Transverse colon (tissue), 4 donors: Measurements from ENCODE around the gene TPK1. TPM values are rescaled to one million over a fixed set of nuclear protein-coding genes. Genes with fewer than 3 reads are reported as not detected.

Source experiments
- DNase-seq: peaks from one replicate; pipeline ENCODE4 v3.0.0-alpha.2; 2019
- H3K27ac ChIP-seq, 4 donors: fragments of 200-600 bp; sonication (generic); 2 replicates each; pipeline ENCODE4 v1.5.1; 2016 to 2018; ENCODE audit warnings: inconsistent platforms in 4 of 4
- H3K27me3 ChIP-seq: fragments of 200-600 bp; sonication (generic); 2 replicates; pipeline ENCODE4 v1.5.1; 2017; ENCODE audit warnings: inconsistent platforms
- H3K36me3 ChIP-seq, 4 donors: fragments of 200-600 bp; sonication (generic); 2 replicates each; pipeline ENCODE4 v1.5.1; 2017 to 2019; ENCODE audit warnings: inconsistent platforms in 4 of 4
- H3K4me1 ChIP-seq, 4 donors: fragments of 200-600 bp; sonication (generic); 2 replicates each; pipeline ENCODE4 v1.5.1; 2017 to 2020; ENCODE audit warnings: inconsistent platforms in 4 of 4
- H3K4me3 ChIP-seq, 4 donors: fragments of 200-600 bp; sonication (generic); 1 replicate in 1 of 4; 2 replicates in 3 of 4; pipeline versions ENCODE4 v1.5.1 to v1.6.1; 2017 to 2019; ENCODE audit warnings: inconsistent platforms in 4 of 4
- H3K9me3 ChIP-seq, 2 donors: fragments of 200-600 bp; sonication (generic); 2 replicates each; pipeline ENCODE4 v1.5.1; 2017 to 2019; ENCODE audit warnings: inconsistent platforms in 2 of 2
- CTCF ChIP-seq, 5 experiments: fragments of 200-600 bp in 3 of 5; fragments of 450-650 bp in 2 of 5; sonication (generic) in 3 of 5; IDR thresholded peaks; 1 replicate in 2 of 5; 2 replicates in 3 of 5; pipeline ENCODE4 v1.5.1; 2016 to 2017; ENCODE audit warnings: antibody characterized with exemption in 5 of 5, inconsistent platforms in 3 of 5, mild to moderate bottlenecking in 2 of 5, moderate library complexity in 1 of 5
- EP300 ChIP-seq: sonication (generic); formaldehyde crosslinking; IDR thresholded peaks from one replicate; pipeline ENCODE4 v1.6.1; 2017; ENCODE audit warnings: antibody characterized with exemption, low read depth
- POLR2A ChIP-seq: fragments of 450-650 bp; IDR thresholded peaks from one replicate; pipeline ENCODE4 v1.6.1; 2016; ENCODE audit warnings: antibody characterized with exemption, mild to moderate bottlenecking, moderate library complexity
- POLR2AphosphoS5 ChIP-seq, 3 donors: sonication (generic); formaldehyde crosslinking; IDR thresholded peaks; one replicate each; pipeline ENCODE4 v1.6.1; 2016; ENCODE audit warnings: antibody characterized with exemption in 3 of 3
- WGBS, 2 donors: methylation state at CpG; one replicate each; pipeline ENCODE4 v1.1.5; 2018; ENCODE audit warnings: low coverage in 1 of 2; 5-methylcytosine and 5-hydroxymethylcytosine counted together
- in situ Hi-C, 4 donors: fragments of 200-750 bp; cut with MboI; loops; one replicate each; pipeline versions ENCODE4 v1.15.0 to v1.15.1; 2017; ENCODE audit warnings: low sequenced_read_pairs in 3 of 4, low pct_ligation_motif_present in 1 of 4, low pct_unique_long_range_greater_than_20kb in 1 of 4
- intact Hi-C: fragments of 100-400 bp; cut with DNase I; formaldehyde crosslinking; loops from one replicate; pipeline ENCODE4 v1.15.1; 2023; ENCODE audit warnings: low total_unique reads
- total RNA-seq, 4 donors: library from RNA; depleted of rRNA; stranded (reverse); fragments of >200 nt; gene quantifications; one replicate each; pipeline ENCODE4 v1.1.0, GENCODE V29; 2016

The TPK1 gene
- total RNA-seq, 4 donors from 2014 or later = 1.4 to 17.3 (median 14.6) TPM

- WGBS, 2 donors = 81 to 86% methylated on average over 8 of the region's 8 CpGs
- Histone ChIP-seq H3K4me1 (no peaks in the 10 kb centered on the region), H3K36me3 (no peaks in the 10 kb centered on the region), H3K27ac (no peak overlapping the region), H3K27me3 (no peaks in the 10 kb centered on the region), H3K9me3 (no peaks in the 10 kb centered on the region), H3K4me3 (no peak overlapping the region)
- no peak for DNase-seq
- TF ChIP-seq EP300 (no peak), POLR2A (no peak), POLR2AphosphoS5 (IDR thresholded peaks at IDR 0.05) (no peak), CTCF (IDR thresholded peaks at IDR 0.05) (no peak)
- in situ Hi-C loops = no loop called here
- intact Hi-C loops = no loop called here
Measured at GRCh38 chr7:144869082-144869481, 33.2 kb upstream of the TPK1 start.

GRCh38 chr7:144866189-144866588 is 30.3 kb upstream of the TPK1 start:
- H3K27ac ChIP-seq = no peak overlapping the region
- no peaks in the 10 kb centered on the region for H3K4me1 ChIP-seq
- H3K36me3 ChIP-seq = no peaks in the 10 kb centered on the region
- in situ Hi-C loops = no loop called here
- no peak for DNase-seq
- H3K9me3 ChIP-seq = no peaks in the 10 kb centered on the region
- WGBS, 2 donors = 69 to 79% methylated on average over 3 of the region's 3 CpGs
- TF ChIP-seq POLR2AphosphoS5 (IDR thresholded peaks at IDR 0.05) (no peak), EP300 (no peak), CTCF (IDR thresholded peaks at IDR 0.05) (no peak), POLR2A (no peak)
- no peak overlapping the region for H3K4me3 ChIP-seq
- no peaks in the 10 kb centered on the region for H3K27me3 ChIP-seq
- intact Hi-C loops = no loop called here

GRCh38 chr7:144863320-144863647 is 27.4 kb upstream of the TPK1 start:
- no peaks in the 10 kb centered on the region for H3K27me3 ChIP-seq
- H3K4me1 ChIP-seq = no peaks in the 10 kb centered on the region
- H3K27ac ChIP-seq = no peak overlapping the region
- H3K9me3 ChIP-seq = no peaks in the 10 kb centered on the region
- WGBS, 2 donors = 87 to 91% methylated on average over 5 of the region's 5 CpGs
- no peak overlapping the region for H3K4me3 ChIP-seq
- DNase-seq = no peak
- no peaks in the 10 kb centered on the region for H3K36me3 ChIP-seq
- no peak for TF ChIP-seq CTCF (IDR thresholded peaks at IDR 0.05)
- no peak for TF ChIP-seq EP300
- TF ChIP-seq POLR2AphosphoS5 (IDR thresholded peaks at IDR 0.05) = no peak
- no peak for TF ChIP-seq POLR2A
- in situ Hi-C loops (no loop called here), intact Hi-C loops (no loop called here)

GRCh38 chr7:144862612-144863319 is 26.9 kb upstream of the TPK1 start:
- H3K9me3 ChIP-seq = no peaks in the 10 kb centered on the region
- no peaks in the 10 kb centered on the region for H3K4me1 ChIP-seq
- H3K4me3 ChIP-seq = no peak overlapping the region
- H3K36me3 ChIP-seq = no peaks in the 10 kb centered on the region
- no peaks in the 10 kb centered on the region for H3K27me3 ChIP-seq
- intact Hi-C loops (no loop called here), in situ Hi-C loops (no loop called here)
- TF ChIP-seq CTCF (IDR thresholded peaks at IDR 0.05) = no peak
- TF ChIP-seq POLR2AphosphoS5 (IDR thresholded peaks at IDR 0.05) = no peak
- no peak for TF ChIP-seq EP300
- no peak for TF ChIP-seq POLR2A
- no peak for DNase-seq
- WGBS, 2 donors = 88 to 91% methylated on average over 2 of the region's 2 CpGs
- H3K27ac ChIP-seq = no peak overlapping the region
